AG09309 (cell line): ENCODE data around the gene ERGIC1.
"Not testable (repeated sequence)": the region's sequence is repeated elsewhere in the genome, so short reads cannot be mapped to it uniquely, and the experiment has no call there.

ENCODE experiments used
- DNase-seq: peaks from one replicate; pipeline ENCODE4 v3.0.0-alpha.2; 2010; ENCODE audit warnings: low read depth
- H3K4me3 ChIP-seq: 2 replicates; pipeline ENCODE4 v1.5.1; 2011; ENCODE audit warnings: mild to moderate bottlenecking, low read depth, low read length, moderate library complexity; ENCODE audit not compliant: control insufficient read depth
- CTCF ChIP-seq: IDR thresholded peaks from 2 replicates; pipeline ENCODE4 v1.5.1; 2011; ENCODE audit warnings: mild to moderate bottlenecking, low read depth, low read length, inconsistent platforms; ENCODE audit not compliant: insufficient read depth, control insufficient read depth; ENCODE audit errors: missing control alignments

Gene ERGIC1

GRCh38 chr5:172845576-172845975 is 11.5 kb downstream of the ERGIC1 start:
- H3K4me3 ChIP-seq: no peak overlapping the region
- DNase-seq: no peak
- TF ChIP-seq CTCF: no peak

DNA sequence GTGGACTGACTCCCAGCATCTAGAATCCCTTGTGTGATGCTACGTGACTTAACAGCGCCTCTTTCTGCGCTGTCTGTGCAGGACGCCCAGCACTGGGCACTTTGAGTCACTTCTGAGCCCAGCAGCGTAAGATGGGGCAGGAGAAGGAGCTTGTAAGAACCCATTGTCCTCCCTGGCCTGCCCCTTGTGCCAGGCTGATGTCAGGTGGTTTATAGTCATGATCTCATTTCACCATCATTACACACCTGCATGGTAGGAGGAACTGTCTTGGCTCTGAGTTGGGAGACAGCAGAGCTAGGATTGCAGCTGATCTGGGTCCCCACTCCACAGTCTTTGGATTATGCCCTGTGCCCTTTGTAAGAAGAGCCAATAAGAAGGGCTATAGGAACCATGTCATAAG is 12.2 kb downstream of the ERGIC1 start:
- H3K4me3 ChIP-seq: no peak overlapping the region
- no peak for TF ChIP-seq CTCF
- DNase-seq: no peak

- TF ChIP-seq CTCF: no peak
- H3K4me3 ChIP-seq: no peak overlapping the region
- no peak for DNase-seq
Measured at GRCh38 chr5:172846677-172847076, 12.6 kb downstream of the ERGIC1 start.

GRCh38 chr5:172847584-172847983 is 13.5 kb downstream of the ERGIC1 start:
- DNase-seq, H3K4me3 ChIP-seq: not testable (repeated sequence)

DNA sequence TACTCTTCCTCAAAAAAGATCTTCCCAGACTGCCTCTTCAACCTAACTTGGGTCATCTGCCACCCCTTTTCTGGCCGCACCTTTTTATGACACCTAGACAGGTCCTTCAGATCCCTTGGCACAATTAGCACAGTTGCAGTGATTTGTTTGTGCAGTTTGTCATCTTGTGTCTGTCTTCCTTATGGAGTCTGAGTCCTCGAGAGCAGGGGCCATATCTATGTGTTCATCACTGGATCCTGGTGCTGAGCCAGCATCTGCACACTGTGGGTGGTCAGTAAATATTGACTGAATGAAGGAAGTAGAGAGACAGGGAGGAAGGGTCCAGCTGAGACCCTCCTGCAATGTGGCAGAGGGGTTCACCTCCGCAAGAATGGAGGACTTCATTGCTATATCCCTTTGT is 14.4 kb downstream of the ERGIC1 start:
- H3K4me3 ChIP-seq: no peak overlapping the region
- DNase-seq: no peak
- no peak for TF ChIP-seq CTCF

- H3K4me3 ChIP-seq: no peak overlapping the region
- DNase-seq: no peak
- TF ChIP-seq CTCF: no peak
Measured at GRCh38 chr5:172849606-172850453, 15.8 kb downstream of the ERGIC1 start.

GRCh38 chr5:172850454-172850797 is 16.4 kb downstream of the ERGIC1 start:
- TF ChIP-seq CTCF: no peak
- DNase-seq: no peak

GRCh38 chr5:172851254-172851653 is 17.2 kb downstream of the ERGIC1 start:
- not testable (repeated sequence) for H3K4me3 ChIP-seq, DNase-seq

More at GRCh38 chr5:172850454-172850797, 16.4 kb downstream of the ERGIC1 start:
- H3K4me3 ChIP-seq: no peak overlapping the region
